AG04449 (cell line): ENCODE data around the gene MED12.
"Not testable (repeated sequence)": the region's sequence is repeated elsewhere in the genome, so short reads cannot be mapped to it uniquely, and the experiment has no call there.

Source experiments
- CTCF ChIA-PET: fragments of 350-600 bp; formaldehyde crosslinking; extraction: SDS; loops from one replicate; lab custom pipeline; 2021; ENCODE audit warnings: antibody characterized with exemption; lab: Yijun Ruan, JAX
- POLR2A ChIA-PET: fragments of 400-600, 350-600 bp; formaldehyde crosslinking; extraction: SDS; loops from one replicate; lab custom pipeline; 2020; ENCODE audit warnings: antibody characterized with exemption, inconsistent platforms; lab: Yijun Ruan, JAX
- DNase-seq: peaks from one replicate; pipeline ENCODE4 v3.0.0-alpha.2; 2010; ENCODE audit warnings: low read depth, low spot score
- H3K4me3 ChIP-seq: 2 replicates; pipeline ENCODE4 v1.5.1; 2011; ENCODE audit warnings: low read depth, mild to moderate bottlenecking, control low read depth, low read length
- CTCF ChIP-seq: IDR thresholded peaks from one replicate; pipeline ENCODE4 v1.5.1; 2011; ENCODE audit warnings: mild to moderate bottlenecking, moderate library complexity, low read length, control low read depth, inconsistent platforms; ENCODE audit not compliant: insufficient read depth; ENCODE audit errors: missing control alignments

MED12 gene

GRCh38 chrX:71175531-71175930 lies 57.1 kb downstream of the MED12 start:
- ChIA-PET POLR2A (no interaction called here), CTCF (interaction anchor here (2.6 kb wide), 1 partner anchor 205 kb away, joined by 8 read pairs; no protein-coding TSS in a partner anchor)
- DNase-seq, result no peak
- TF ChIP-seq CTCF, result no peak
- no peak overlapping the region for H3K4me3 ChIP-seq

GRCh38 chrX:71177327-71177726 lies 58.9 kb downstream of the MED12 start:
- no peak for DNase-seq
- CTCF ChIA-PET, result interaction anchor here (0.7 to 7.7 kb wide), 9 partner anchors 33 to 408 kb away, joined by 3 to 90 read pairs (median 5); partner anchors contain the start of gene MED12
- TF ChIP-seq CTCF, result no peak
- no peak overlapping the region for H3K4me3 ChIP-seq
- POLR2A ChIA-PET, result interaction anchor here (0.6 kb wide), 1 partner anchor 32 kb away, joined by 3 read pairs; no protein-coding TSS in a partner anchor

GRCh38 chrX:71178908-71179307 lies 60.5 kb downstream of the MED12 start:
- no peak overlapping the region for H3K4me3 ChIP-seq
- TF ChIP-seq CTCF, result peak; percentile 49
- no peak for DNase-seq
- POLR2A ChIA-PET, result no interaction called here
- CTCF ChIA-PET, result interaction anchor here (1.0 to 7.7 kb wide), 14 partner anchors 17 to 410 kb away, joined by 3 to 90 read pairs (median 4); partner anchors contain the start of genes MED12 and NLGN3

GRCh38 chrX:71180579-71181265 lies 62.3 kb downstream of the MED12 start:
- not testable (repeated sequence) for DNase-seq, H3K4me3 ChIP-seq
- ChIA-PET POLR2A (interaction anchor here (1.8 kb wide), 1 partner anchor 185 kb away, joined by 7 read pairs; the partner anchor contains the start of gene TAF1), CTCF (interaction anchor here (0.7 to 7.7 kb wide), 6 partner anchors 10 to 411 kb away, joined by 3 to 90 read pairs (median 11); no protein-coding TSS in a partner anchor)

- peak overlapping the region; percentile 53 for H3K4me3 ChIP-seq
- TF ChIP-seq CTCF, result no peak
- DNase-seq, result no peak
- CTCF ChIA-PET, result interaction anchor here (0.6 to 7.7 kb wide), 5 partner anchors 9 to 409 kb away, joined by 3 to 90 read pairs (median 4); no protein-coding TSS in a partner anchor
- POLR2A ChIA-PET, result interaction anchor here (1.8 kb wide), 1 partner anchor 184 kb away, joined by 7 read pairs; the partner anchor contains the start of gene TAF1
Observed at GRCh38 chrX:71181558-71181909, 63.1 kb downstream of the MED12 start.

- H3K4me3 ChIP-seq, result peak overlapping the region; percentile 53
- no peak for TF ChIP-seq CTCF
- ChIA-PET POLR2A (interaction anchor here (0.6 to 1.8 kb wide), 5 partner anchors 14 to 184 kb away, joined by 3 to 7 read pairs (median 3); partner anchors contain the start of genes NONO and TAF1), CTCF (interaction anchor here (0.6 to 7.7 kb wide), 5 partner anchors 9 to 212 kb away, joined by 3 to 90 read pairs (median 4); no protein-coding TSS in a partner anchor)
- DNase-seq, result peak; percentile 86
Observed at GRCh38 chrX:71181910-71182799, 63.8 kb downstream of the MED12 start.
